DOHH2 (cell line): ENCODE measurements around the gene THBS1.

Experiments used
- EZH2phosphoT487 ChIP-seq: fragments of 200-600 bp; sonication (generic); IDR thresholded peaks from 2 replicates; pipeline ENCODE4 v1.6.1; 2017; ENCODE audit warnings: borderline replicate concordance, mild to moderate bottlenecking, antibody characterized with exemption, low read length, moderate library complexity, mixed read lengths
- TF ChIP-seq, protein P1 (sequence below): fragments of 200-600 bp; sonication (generic); IDR thresholded peaks from one replicate; pipeline ENCODE4 v1.5.1; 2014; ENCODE audit warnings: antibody characterized with exemption, mild to moderate bottlenecking, low read depth, low read length; ENCODE audit not compliant: poor library complexity, severe bottlenecking

DNA sequence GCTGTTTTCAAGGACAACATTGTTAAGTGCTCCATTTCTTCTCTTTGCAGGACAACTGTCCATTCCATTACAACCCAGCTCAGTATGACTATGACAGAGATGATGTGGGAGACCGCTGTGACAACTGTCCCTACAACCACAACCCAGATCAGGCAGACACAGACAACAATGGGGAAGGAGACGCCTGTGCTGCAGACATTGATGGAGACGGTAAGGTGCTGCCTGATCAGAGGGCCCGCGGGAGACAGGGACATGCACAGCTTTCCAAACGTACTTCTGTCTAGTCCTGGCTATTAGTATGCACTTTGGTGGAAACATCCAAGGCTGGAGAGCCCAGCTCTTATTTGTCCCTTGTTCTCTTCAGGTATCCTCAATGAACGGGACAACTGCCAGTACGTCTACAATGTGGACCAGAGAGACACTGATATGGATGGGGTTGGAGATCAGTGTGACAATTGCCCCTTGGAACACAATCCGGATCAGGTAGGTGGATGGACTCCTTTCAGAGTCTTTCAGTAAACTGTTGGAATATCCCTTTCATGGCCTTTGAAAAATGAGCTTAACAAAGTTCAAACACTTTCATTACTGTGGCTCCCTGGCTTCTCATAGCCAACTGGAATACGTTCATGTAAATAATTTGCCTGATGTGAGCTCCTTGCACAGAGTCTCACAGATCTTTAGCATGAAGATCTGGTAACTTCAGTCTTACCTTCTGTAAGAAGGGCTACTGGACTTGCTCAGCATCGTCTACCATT is 10.4 kb downstream of the THBS1 start:
- TF ChIP-seq, protein P1, sequence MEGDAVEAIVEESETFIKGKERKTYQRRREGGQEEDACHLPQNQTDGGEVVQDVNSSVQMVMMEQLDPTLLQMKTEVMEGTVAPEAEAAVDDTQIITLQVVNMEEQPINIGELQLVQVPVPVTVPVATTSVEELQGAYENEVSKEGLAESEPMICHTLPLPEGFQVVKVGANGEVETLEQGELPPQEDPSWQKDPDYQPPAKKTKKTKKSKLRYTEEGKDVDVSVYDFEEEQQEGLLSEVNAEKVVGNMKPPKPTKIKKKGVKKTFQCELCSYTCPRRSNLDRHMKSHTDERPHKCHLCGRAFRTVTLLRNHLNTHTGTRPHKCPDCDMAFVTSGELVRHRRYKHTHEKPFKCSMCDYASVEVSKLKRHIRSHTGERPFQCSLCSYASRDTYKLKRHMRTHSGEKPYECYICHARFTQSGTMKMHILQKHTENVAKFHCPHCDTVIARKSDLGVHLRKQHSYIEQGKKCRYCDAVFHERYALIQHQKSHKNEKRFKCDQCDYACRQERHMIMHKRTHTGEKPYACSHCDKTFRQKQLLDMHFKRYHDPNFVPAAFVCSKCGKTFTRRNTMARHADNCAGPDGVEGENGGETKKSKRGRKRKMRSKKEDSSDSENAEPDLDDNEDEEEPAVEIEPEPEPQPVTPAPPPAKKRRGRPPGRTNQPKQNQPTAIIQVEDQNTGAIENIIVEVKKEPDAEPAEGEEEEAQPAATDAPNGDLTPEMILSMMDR, result no peak
- TF ChIP-seq EZH2phosphoT487, result no peak
